Endodermal cell (in vitro differentiated cells): ENCODE data around the gene KCNN3. TPM values are rescaled to one million over a fixed set of nuclear protein-coding genes. Genes with fewer than 3 reads are reported as not detected.

Experiments
- DNase-seq: peaks from one replicate; pipeline ENCODE4 v3.0.0-alpha.2; 2017
- H3K27ac ChIP-seq: 2 replicates; pipeline ENCODE4 v1.5.1; 2013; ENCODE audit warnings: mild to moderate bottlenecking, low read depth, low read length, moderate library complexity
- H3K27me3 ChIP-seq: 2 replicates; pipeline ENCODE4 v1.6.1; 2013; ENCODE audit warnings: mild to moderate bottlenecking, low read length, moderate library complexity; ENCODE audit not compliant: insufficient read depth, control insufficient read depth, poor library complexity, severe bottlenecking
- H3K36me3 ChIP-seq: 2 replicates; pipeline ENCODE4 v1.7.0; 2013; ENCODE audit warnings: mild to moderate bottlenecking, low read length, moderate library complexity; ENCODE audit not compliant: control insufficient read depth, insufficient read depth
- H3K4me1 ChIP-seq: one replicate; pipeline ENCODE4 v1.7.0; 2013; ENCODE audit warnings: low read length; ENCODE audit not compliant: control insufficient read depth, insufficient read depth
- H3K4me3 ChIP-seq: 2 replicates; pipeline ENCODE4 v1.5.1; 2013; ENCODE audit warnings: mild to moderate bottlenecking, low read length, moderate library complexity
- H3K9ac ChIP-seq: 2 replicates; pipeline ENCODE4 v1.6.1; 2013; ENCODE audit warnings: mild to moderate bottlenecking, low read length, moderate library complexity; ENCODE audit not compliant: poor library complexity, severe bottlenecking; ENCODE audit errors: extremely low read depth
- H3K9me3 ChIP-seq: 2 replicates; pipeline ENCODE4 v1.6.1; 2013; ENCODE audit warnings: mild to moderate bottlenecking, low read length, moderate library complexity; ENCODE audit not compliant: control insufficient read depth
- H3K27ac Mint-ChIP-seq: 2 replicates; pipeline ENCODE4 v1.8.0; 2020; ENCODE audit warnings: mixed read lengths
- H3K27me3 Mint-ChIP-seq: 2 replicates; pipeline ENCODE4 v1.8.0; 2021; ENCODE audit warnings: mild to moderate bottlenecking, mixed read lengths; ENCODE audit not compliant: insufficient read depth
- H3K36me3 Mint-ChIP-seq: 2 replicates; pipeline ENCODE4 v1.8.0; 2020; ENCODE audit warnings: low read depth, mixed read lengths
- H3K4me1 Mint-ChIP-seq: 2 replicates; pipeline ENCODE4 v1.8.0; 2020; ENCODE audit warnings: mixed read lengths
- H3K4me3 Mint-ChIP-seq: 2 replicates; pipeline ENCODE4 v1.8.0; 2020; ENCODE audit warnings: mild to moderate bottlenecking, moderate library complexity, mixed read lengths
- H3K9me3 Mint-ChIP-seq: 2 replicates; pipeline ENCODE4 v1.8.0; 2020; ENCODE audit warnings: mild to moderate bottlenecking, mixed read lengths
- WGBS, 2 experiments: methylation state at CpG; one replicate each; pipeline versions ENCODE4 v1.1.5 to v1.1.7; 2013; ENCODE audit warnings: missing lambda C conversion rate in 2 of 2, mixed read lengths in 1 of 2; ENCODE audit not compliant: insufficient coverage in 1 of 2, insufficient read length in 1 of 2; 5-methylcytosine and 5-hydroxymethylcytosine counted together
- total RNA-seq, 2 donors: library from RNA; stranded (reverse); fragmentation: NEBNext Ultra II Directional in 1 of 2; extraction: Animal tissue kit (Norgen Biotek cat#: 25700) in 1 of 2; gene quantifications; 2 replicates in 1 of 2; 3 replicates in 1 of 2; pipeline ENCODE4 v1.2.1, GENCODE V29; 2021
- TF ChIP-seq, protein P1 (sequence below): fragments of 200-600 bp; sonication (generic); conservative IDR thresholded peaks from 2 replicates; pipeline ENCODE4 v1.5.0; 2021; ENCODE audit warnings: antibody characterized with exemption, mild to moderate bottlenecking

KCNN3 gene
- total RNA-seq, 2 donors from 2014 or later, result 0.57 to 0.75 TPM

DNA sequence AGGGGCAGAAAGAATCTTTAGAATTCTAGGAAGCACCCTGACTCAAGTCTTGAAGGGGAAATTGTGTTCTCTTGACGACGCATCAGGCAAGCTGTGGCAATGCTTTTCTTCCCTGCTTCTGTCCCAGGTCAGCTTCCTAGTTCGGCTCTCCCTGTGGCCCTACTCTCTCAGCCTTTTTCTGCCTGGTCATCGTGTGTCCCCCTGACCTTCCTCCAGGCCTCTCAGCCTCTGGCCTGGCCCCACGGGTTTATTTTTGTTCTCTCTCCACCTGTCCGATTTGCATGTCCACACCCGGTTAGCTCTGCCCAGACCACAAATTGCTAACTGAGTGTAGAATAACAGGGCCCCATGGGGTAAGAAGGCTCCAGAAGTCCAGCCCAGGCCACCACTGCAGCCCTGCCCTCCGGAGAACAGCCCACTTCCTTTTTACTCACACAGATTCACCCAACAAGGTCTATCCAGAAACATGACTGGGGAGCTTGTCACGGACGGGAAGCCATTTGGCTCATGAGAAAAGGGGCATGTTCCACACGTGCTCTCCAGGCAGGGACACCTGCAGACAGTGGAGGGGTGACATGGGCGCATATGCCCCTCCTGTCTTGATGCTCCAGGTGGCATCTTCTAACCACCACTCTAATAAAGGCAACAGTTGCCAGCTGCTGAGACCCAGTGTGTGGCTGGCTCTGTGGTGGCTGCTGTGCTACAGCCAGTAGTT is 9.8 kb downstream of the KCNN3 start:
- DNase-seq, result no peak
- Histone ChIP-seq H3K27me3 (peaks cover 12% of the 10 kb centered on the region), H3K9me3 (no peaks in the 10 kb centered on the region), H3K4me1 (no peaks in the 10 kb centered on the region), H3K4me3 (no peak overlapping the region), H3K36me3 (no peaks in the 10 kb centered on the region), H3K9ac (no peak overlapping the region), H3K27ac (no peak overlapping the region)
- TF ChIP-seq, protein P1, sequence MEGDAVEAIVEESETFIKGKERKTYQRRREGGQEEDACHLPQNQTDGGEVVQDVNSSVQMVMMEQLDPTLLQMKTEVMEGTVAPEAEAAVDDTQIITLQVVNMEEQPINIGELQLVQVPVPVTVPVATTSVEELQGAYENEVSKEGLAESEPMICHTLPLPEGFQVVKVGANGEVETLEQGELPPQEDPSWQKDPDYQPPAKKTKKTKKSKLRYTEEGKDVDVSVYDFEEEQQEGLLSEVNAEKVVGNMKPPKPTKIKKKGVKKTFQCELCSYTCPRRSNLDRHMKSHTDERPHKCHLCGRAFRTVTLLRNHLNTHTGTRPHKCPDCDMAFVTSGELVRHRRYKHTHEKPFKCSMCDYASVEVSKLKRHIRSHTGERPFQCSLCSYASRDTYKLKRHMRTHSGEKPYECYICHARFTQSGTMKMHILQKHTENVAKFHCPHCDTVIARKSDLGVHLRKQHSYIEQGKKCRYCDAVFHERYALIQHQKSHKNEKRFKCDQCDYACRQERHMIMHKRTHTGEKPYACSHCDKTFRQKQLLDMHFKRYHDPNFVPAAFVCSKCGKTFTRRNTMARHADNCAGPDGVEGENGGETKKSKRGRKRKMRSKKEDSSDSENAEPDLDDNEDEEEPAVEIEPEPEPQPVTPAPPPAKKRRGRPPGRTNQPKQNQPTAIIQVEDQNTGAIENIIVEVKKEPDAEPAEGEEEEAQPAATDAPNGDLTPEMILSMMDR, result no peak
- WGBS, 2 experiments, result 88% methylated on average over 11 to 12 of the region's 12 CpGs
- Mint-ChIP-seq H3K4me1 (peaks cover 19% of the 10 kb centered on the region), H3K27ac (no peak overlapping the region), H3K36me3 (no peaks in the 10 kb centered on the region), H3K4me3 (no peak overlapping the region), H3K27me3 (peaks cover 14% of the 10 kb centered on the region), H3K9me3 (no peaks in the 10 kb centered on the region)

DNA sequence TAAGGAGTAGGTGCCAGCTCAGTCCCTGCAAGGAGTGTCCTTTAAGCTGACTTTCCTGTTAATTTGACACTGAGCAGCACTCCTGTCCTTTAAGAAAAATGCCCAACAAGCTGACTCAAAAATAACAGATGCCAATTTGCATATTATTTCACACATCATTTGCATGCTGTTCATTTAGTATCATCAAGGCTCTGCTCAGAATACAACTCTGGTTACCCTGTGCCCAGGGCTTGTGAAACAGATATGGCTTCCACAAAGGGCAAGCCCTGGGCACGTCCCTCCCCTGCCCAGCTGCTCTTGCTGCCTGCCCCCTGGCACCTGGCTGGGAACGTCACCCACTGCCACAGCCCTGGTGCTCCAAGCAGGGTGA is 10.3 kb downstream of the KCNN3 start:
- Histone ChIP-seq H3K27ac (no peak overlapping the region), H3K27me3 (peaks cover 12% of the 10 kb centered on the region), H3K9me3 (no peaks in the 10 kb centered on the region), H3K4me1 (no peaks in the 10 kb centered on the region), H3K9ac (no peak overlapping the region), H3K4me3 (no peak overlapping the region), H3K36me3 (no peaks in the 10 kb centered on the region)
- 85 to 90% methylated on average over 2 of the region's 2 CpGs for WGBS, 2 experiments
- TF ChIP-seq, protein P1, result no peak
- Mint-ChIP-seq H3K36me3 (no peaks in the 10 kb centered on the region), H3K27me3 (peaks cover 14% of the 10 kb centered on the region), H3K4me3 (no peak overlapping the region), H3K4me1 (peaks cover 15% of the 10 kb centered on the region), H3K27ac (no peak overlapping the region), H3K9me3 (no peaks in the 10 kb centered on the region)
- no peak for DNase-seq

DNA sequence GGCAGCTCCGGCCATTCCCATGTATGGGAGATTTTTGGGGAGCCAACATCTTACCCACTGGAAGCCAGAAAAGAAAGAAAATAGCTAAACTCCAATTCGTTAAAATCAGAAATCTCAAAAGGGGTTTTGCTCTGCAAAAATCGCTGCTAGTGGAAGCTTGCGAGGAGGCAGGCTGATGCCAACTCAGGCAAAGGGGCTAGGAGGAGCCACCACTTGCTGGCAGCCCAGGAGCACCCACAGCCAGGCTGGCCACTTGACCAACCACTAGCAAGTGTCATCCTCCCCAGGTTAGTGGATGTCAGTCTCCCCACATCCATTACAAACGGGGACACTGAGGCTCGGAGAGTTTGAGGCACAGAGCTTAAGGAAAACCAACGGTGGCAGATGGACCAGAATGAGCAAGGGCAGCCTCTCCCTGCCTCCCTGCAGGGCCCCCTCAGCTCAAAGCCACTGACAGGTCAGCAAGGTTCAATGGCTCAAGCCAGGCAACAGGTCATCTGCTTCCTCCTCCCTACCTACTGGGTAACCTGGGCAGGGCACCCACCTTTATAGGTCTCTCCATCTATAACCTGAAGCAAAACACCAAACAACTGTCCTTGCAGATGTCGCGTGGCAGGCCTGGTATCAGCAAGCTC is 10.8 kb downstream of the KCNN3 start:
- no peaks in the 10 kb centered on the region for H3K36me3 ChIP-seq
- no peak overlapping the region for H3K27ac Mint-ChIP-seq
- H3K9ac ChIP-seq, result no peak overlapping the region
- no peaks in the 10 kb centered on the region for H3K9me3 Mint-ChIP-seq
- TF ChIP-seq, protein P1, result no peak
- no peaks in the 10 kb centered on the region for H3K4me1 ChIP-seq
- 91 to 100% methylated on average over 8 to 9 of the region's 9 CpGs for WGBS, 2 experiments
- DNase-seq, result no peak
- H3K4me3 ChIP-seq, result no peak overlapping the region
- peaks cover 12% of the 10 kb centered on the region for H3K4me1 Mint-ChIP-seq
- peaks cover 12% of the 10 kb centered on the region for H3K27me3 ChIP-seq
- H3K36me3 Mint-ChIP-seq, result no peaks in the 10 kb centered on the region
- no peak overlapping the region for H3K4me3 Mint-ChIP-seq
- H3K27ac ChIP-seq, result no peak overlapping the region
- no peaks in the 10 kb centered on the region for H3K9me3 ChIP-seq
- H3K27me3 Mint-ChIP-seq, result peaks cover 14% of the 10 kb centered on the region
